ENCODE measurements around the gene MSMO1. TPM values are rescaled to one million over a fixed set of nuclear protein-coding genes. Genes with fewer than 3 reads are reported as not detected.

MSMO1 gene
- total RNA-seq, 4 donors from 2014 or later = 48.3 to 165 (median 104) TPM

DNA sequence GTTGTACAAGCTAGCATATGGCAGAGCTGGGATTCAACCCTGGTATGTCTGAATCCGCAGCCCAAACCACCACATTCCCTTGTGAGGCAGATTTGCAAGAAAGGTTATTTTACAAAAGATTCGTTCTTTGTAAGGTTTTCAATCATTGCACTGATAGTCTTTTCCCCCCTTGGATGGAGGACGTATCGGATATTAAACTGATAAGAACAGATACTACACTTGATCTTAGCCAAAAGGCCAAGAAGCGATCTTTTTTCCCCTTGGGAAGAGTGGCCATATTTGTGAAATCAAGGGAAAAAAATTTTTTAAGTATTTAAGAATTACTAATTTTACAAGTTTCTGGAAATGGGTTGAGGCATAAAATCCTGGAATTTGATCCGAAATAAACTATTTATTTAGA, 34.4 kb upstream of the MSMO1 start:
- TF ChIP-seq, protein P1, sequence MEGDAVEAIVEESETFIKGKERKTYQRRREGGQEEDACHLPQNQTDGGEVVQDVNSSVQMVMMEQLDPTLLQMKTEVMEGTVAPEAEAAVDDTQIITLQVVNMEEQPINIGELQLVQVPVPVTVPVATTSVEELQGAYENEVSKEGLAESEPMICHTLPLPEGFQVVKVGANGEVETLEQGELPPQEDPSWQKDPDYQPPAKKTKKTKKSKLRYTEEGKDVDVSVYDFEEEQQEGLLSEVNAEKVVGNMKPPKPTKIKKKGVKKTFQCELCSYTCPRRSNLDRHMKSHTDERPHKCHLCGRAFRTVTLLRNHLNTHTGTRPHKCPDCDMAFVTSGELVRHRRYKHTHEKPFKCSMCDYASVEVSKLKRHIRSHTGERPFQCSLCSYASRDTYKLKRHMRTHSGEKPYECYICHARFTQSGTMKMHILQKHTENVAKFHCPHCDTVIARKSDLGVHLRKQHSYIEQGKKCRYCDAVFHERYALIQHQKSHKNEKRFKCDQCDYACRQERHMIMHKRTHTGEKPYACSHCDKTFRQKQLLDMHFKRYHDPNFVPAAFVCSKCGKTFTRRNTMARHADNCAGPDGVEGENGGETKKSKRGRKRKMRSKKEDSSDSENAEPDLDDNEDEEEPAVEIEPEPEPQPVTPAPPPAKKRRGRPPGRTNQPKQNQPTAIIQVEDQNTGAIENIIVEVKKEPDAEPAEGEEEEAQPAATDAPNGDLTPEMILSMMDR (IDR thresholded peaks at IDR 0.05) = no peak
- no peak for TF ChIP-seq POLR2A (IDR thresholded peaks at IDR 0.05)
- WGBS, 2 donors = 97 to 98% methylated on average over 6 of the region's 6 CpGs
- intact Hi-C loops (cut with DNase I; ENCODE audit: low total_unique reads) = no loop called here
- H3K4me3 ChIP-seq (ENCODE audit: low read depth, poor library complexity, severe bottlenecking) = no peak overlapping the region
- no peak for DNase-seq (ENCODE audit: low spot score in 2 of 2)

DNA sequence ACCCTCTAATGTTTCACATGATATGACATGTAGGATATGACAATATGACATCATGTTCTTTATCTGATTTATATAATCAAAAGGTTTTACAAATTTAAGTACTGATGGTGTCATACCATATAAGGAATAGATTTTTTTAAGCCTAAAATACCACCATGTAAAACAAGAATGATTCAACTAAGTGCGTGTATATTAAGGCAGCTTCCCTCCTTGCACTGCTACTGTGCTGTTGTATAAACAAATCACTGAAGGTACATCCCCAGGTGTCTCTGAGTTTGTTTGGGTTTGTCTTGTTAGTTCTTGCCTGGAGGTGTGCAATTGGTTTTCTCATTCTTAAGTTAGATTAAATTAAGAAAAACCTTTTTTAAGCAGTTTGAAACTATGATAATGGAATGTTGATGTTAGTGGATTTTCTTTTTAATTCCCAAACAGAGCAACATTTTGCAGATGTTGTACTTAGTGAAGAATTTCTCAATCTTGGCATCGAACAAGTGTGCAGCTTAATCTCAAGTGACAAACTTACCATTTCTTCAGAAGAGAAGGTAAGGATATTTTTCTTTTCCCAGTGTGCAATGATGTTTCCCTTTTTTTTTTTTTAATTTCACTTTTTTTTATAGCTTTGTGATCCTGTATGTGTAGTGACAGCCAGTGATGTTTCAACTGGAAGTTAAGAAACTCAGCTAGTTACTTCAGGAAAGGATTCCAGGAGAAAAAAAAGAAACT, 33.4 kb upstream of the MSMO1 start:
- intact Hi-C loops (cut with DNase I; ENCODE audit: low total_unique reads) = no loop called here
- no peak overlapping the region for H3K4me3 ChIP-seq (ENCODE audit: low read depth, poor library complexity, severe bottlenecking)
- WGBS, 2 donors = 68 to 73% methylated on average over 2 of the region's 2 CpGs
- no peak for DNase-seq (ENCODE audit: low spot score in 2 of 2)
- TF ChIP-seq, protein P1 (IDR thresholded peaks at IDR 0.05) = no peak
- TF ChIP-seq POLR2A (IDR thresholded peaks at IDR 0.05) = no peak

DNA sequence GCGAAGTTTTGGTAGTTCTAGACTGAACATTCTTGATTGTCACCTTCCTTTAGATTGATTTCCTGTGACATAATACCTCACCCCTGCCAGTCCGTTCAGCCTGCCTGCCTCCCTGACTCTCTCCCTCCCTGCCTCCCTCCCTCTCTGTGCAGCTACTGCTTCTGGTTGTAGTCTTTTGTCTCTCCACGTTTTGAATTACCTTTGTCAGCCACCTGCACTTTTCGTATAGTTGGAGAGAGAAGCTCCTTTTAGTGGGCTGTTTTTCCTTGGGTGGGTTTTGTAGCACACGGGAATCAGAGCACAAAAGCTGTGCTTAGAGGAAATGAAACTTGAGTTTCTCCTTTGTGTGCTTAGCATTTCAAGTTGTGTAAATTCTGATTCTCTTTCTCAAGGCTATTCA, 32.6 kb upstream of the MSMO1 start:
- 60 to 61% methylated on average over 5 of the region's 5 CpGs for WGBS, 2 donors
- intact Hi-C loops (cut with DNase I; ENCODE audit: low total_unique reads) = no loop called here
- no peak for DNase-seq (ENCODE audit: low spot score in 2 of 2)
- H3K4me3 ChIP-seq (ENCODE audit: low read depth, poor library complexity, severe bottlenecking) = no peak overlapping the region
- no peak for TF ChIP-seq POLR2A (IDR thresholded peaks at IDR 0.05)
- TF ChIP-seq, protein P1 (IDR thresholded peaks at IDR 0.05) = no peak

DNA sequence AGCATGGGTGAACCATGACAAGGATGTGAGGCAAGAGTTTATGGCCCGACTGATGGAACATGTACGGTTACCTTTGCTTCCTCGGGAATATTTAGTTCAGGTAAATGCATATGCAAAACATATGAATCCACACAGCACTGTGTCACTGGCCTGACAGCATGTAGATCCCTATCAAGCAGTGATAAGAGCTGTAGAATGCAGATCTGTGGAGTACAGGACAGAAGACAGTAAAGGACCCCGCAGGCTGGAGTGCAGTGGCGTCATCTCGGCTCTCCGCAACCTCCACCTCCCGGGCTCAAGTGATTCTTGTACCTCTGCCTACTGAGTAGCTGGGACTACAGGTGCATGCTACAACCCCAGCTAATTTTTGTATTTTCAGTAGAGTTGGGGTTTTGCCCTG, 29.8 kb upstream of the MSMO1 start:
- intact Hi-C loops (cut with DNase I; ENCODE audit: low total_unique reads) = no loop called here
- DNase-seq (ENCODE audit: low spot score in 2 of 2) = no peak
- H3K4me3 ChIP-seq (ENCODE audit: low read depth, poor library complexity, severe bottlenecking) = no peak overlapping the region
- 92 to 94% methylated on average over 8 of the region's 8 CpGs for WGBS, 2 donors
- TF ChIP-seq POLR2A (IDR thresholded peaks at IDR 0.05) = no peak
- TF ChIP-seq, protein P1 (IDR thresholded peaks at IDR 0.05) = no peak

DNA sequence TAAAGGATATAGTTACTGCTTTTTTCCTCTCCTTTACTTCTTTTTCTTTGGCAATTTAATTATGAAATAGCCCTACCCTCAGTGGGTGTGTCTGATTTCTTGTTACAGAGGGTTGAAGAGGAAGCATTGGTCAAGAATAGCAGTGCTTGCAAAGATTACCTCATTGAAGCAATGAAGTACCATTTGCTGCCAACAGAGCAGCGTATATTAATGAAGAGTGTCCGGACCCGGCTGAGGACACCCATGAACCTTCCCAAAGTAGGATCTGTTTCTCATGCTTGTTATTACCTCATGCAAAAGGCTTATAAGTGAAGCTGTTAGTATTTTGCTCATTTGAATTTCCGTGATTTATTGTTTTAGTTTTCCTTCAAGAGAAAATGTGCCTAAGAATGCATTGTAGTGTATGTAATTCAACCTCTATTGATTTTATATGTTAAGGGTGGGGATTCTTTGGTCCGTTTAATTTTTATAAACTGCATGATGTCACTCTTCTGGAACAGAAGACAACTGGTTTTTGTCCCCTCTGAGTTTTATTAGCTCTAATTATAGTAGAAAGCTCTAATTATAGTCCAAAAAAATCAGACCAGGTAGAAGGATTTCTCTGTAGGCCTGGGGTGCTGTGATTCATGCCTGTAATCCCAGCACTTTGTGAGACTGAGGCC, 27.9 kb upstream of the MSMO1 start:
- intact Hi-C loops (cut with DNase I; ENCODE audit: low total_unique reads) = no loop called here
- DNase-seq (ENCODE audit: low spot score in 2 of 2) = no peak
- no peak overlapping the region for H3K4me3 ChIP-seq (ENCODE audit: low read depth, poor library complexity, severe bottlenecking)
- WGBS, 2 donors = 86 to 93% methylated on average over 5 of the region's 5 CpGs
- no peak for TF ChIP-seq POLR2A (IDR thresholded peaks at IDR 0.05)
- TF ChIP-seq, protein P1 (IDR thresholded peaks at IDR 0.05) = no peak
